Mesendoderm (in vitro differentiated cells): ENCODE data around the gene RAPGEF2.

ENCODE experiments used
- DNase-seq: peaks from one replicate; pipeline ENCODE4 v3.0.0; 2013
- H2AK5ac ChIP-seq: 2 replicates; pipeline ENCODE4 v1.6.1; 2013; ENCODE audit warnings: low read length, inconsistent platforms
- H2BK120ac ChIP-seq: 2 replicates; pipeline ENCODE4 v1.6.1; 2013; ENCODE audit warnings: low read depth, mild to moderate bottlenecking, low read length, moderate library complexity, mixed read lengths
- H2BK15ac ChIP-seq: replicated peaks from 2 replicates; pipeline ENCODE4 v1.6.1; 2013; ENCODE audit warnings: low read depth, mild to moderate bottlenecking, moderate library complexity
- H2BK5ac ChIP-seq: 2 replicates; pipeline ENCODE4 v1.6.1; 2013; ENCODE audit warnings: low read length, inconsistent platforms
- H3K18ac ChIP-seq: 2 replicates; pipeline ENCODE4 v1.6.1; 2013; ENCODE audit warnings: mild to moderate bottlenecking, low read length, mixed read lengths
- H3K23ac ChIP-seq: one replicate; pipeline ENCODE4 v1.6.1; 2013; ENCODE audit warnings: low read length
- H3K27ac ChIP-seq: 2 replicates; pipeline ENCODE4 v1.5.1; 2013; ENCODE audit warnings: low read depth, mild to moderate bottlenecking, inconsistent platforms, low read length, moderate library complexity
- H3K27me3 ChIP-seq: 2 replicates; pipeline ENCODE4 v1.6.1; 2013; ENCODE audit warnings: low read length, control low read depth, mild to moderate bottlenecking, inconsistent platforms; ENCODE audit not compliant: insufficient read depth, poor library complexity
- H3K36me3 ChIP-seq: 2 replicates; pipeline ENCODE4 v1.6.1; 2013; ENCODE audit warnings: low read length, inconsistent platforms; ENCODE audit not compliant: control insufficient read depth, insufficient read depth
- H3K4ac ChIP-seq: one replicate; pipeline ENCODE4 v1.6.1; 2013; ENCODE audit warnings: low read depth, mild to moderate bottlenecking, low read length, moderate library complexity
- H3K4me1 ChIP-seq: 2 replicates; pipeline ENCODE4 v1.6.1; 2013; ENCODE audit warnings: low read depth, low read length, inconsistent platforms; ENCODE audit not compliant: control insufficient read depth
- H3K4me2 ChIP-seq: 2 replicates; pipeline ENCODE4 v1.6.1; 2013; ENCODE audit warnings: low read length
- H3K4me3 ChIP-seq: 2 replicates; pipeline ENCODE4 v1.5.1; 2013; ENCODE audit warnings: mild to moderate bottlenecking, low read length
- H3K56ac ChIP-seq: one replicate; pipeline ENCODE4 v1.6.1; 2013; ENCODE audit warnings: low read length
- H3K79me1 ChIP-seq: 2 replicates; pipeline ENCODE4 v1.6.1; 2013; ENCODE audit warnings: low read length, inconsistent platforms
- H3K79me2 ChIP-seq: 2 replicates; pipeline ENCODE4 v1.6.1; 2013; ENCODE audit warnings: mild to moderate bottlenecking, low read length; ENCODE audit not compliant: control insufficient read depth, insufficient read depth
- H3K9ac ChIP-seq: 2 replicates; pipeline ENCODE4 v1.6.1; 2013; ENCODE audit warnings: low read length, inconsistent platforms
- H4K5ac ChIP-seq: one replicate; pipeline ENCODE4 v1.6.1; 2013; ENCODE audit warnings: low read length
- H4K8ac ChIP-seq: one replicate; pipeline ENCODE4 v1.6.1; 2013; ENCODE audit warnings: low read depth, mild to moderate bottlenecking, control low read depth, low read length, moderate library complexity
- WGBS: extraction: QIAGEN DNeasy Blood & Tissue Kit; methylation state at CpG from one replicate; pipeline ENCODE4 v1.1.7; 2013; ENCODE audit warnings: low lambda C conversion rate, missing lambda C conversion rate; ENCODE audit not compliant: insufficient coverage; ENCODE audit errors: extremely low coverage; 5-methylcytosine and 5-hydroxymethylcytosine counted together

Gene RAPGEF2

GRCh38 chr4:159256037-159256436, 153.2 kb downstream of the RAPGEF2 start:
- Histone ChIP-seq H3K36me3 (no peaks in the 10 kb centered on the region), H2BK5ac (no peak overlapping the region), H3K56ac (no peak overlapping the region), H3K27me3 (no peaks in the 10 kb centered on the region), H2BK15ac (no peak overlapping the region), H3K4ac (no peak overlapping the region), H3K79me2 (no peaks in the 10 kb centered on the region), H2BK120ac (no peak overlapping the region), H4K5ac (no peak overlapping the region), H2AK5ac (no peak overlapping the region), H3K4me3 (no peak overlapping the region), H3K27ac (no peak overlapping the region), H3K9ac (no peak overlapping the region), H3K79me1 (peaks cover 2% of the 10 kb centered on the region), H3K4me1 (no peaks in the 10 kb centered on the region), H3K4me2 (no peak overlapping the region), H3K23ac (no peak overlapping the region), H3K18ac (no peak overlapping the region), H4K8ac (no peak overlapping the region)
- no peak for DNase-seq
- WGBS: no CpG with 5 or more reads among the region's 2 CpGs

- Histone ChIP-seq H3K27me3 (no peaks in the 10 kb centered on the region), H2BK15ac (no peak overlapping the region), H3K4me2 (no peak overlapping the region), H3K56ac (no peak overlapping the region), H3K79me1 (peaks cover 2% of the 10 kb centered on the region), H3K4me3 (no peak overlapping the region), H3K79me2 (no peaks in the 10 kb centered on the region), H3K36me3 (no peaks in the 10 kb centered on the region), H2AK5ac (no peak overlapping the region), H3K9ac (no peak overlapping the region), H4K5ac (no peak overlapping the region), H3K4me1 (no peaks in the 10 kb centered on the region), H2BK120ac (no peak overlapping the region), H3K18ac (no peak overlapping the region), H3K23ac (no peak overlapping the region), H3K4ac (no peak overlapping the region), H3K27ac (no peak overlapping the region), H2BK5ac (no peak overlapping the region), H4K8ac (no peak overlapping the region)
- WGBS: no CpG with 5 or more reads among the region's 4 CpGs
- no peak for DNase-seq
Measured at GRCh38 chr4:159258889-159259560, 156.1 kb downstream of the RAPGEF2 start.

GRCh38 chr4:159264057-159264456, 161.2 kb downstream of the RAPGEF2 start:
- Histone ChIP-seq H3K27ac (no peak overlapping the region), H2AK5ac (no peak overlapping the region), H3K56ac (no peak overlapping the region), H3K4me2 (no peak overlapping the region), H3K79me2 (no peaks in the 10 kb centered on the region), H3K4me3 (no peak overlapping the region), H3K36me3 (no peaks in the 10 kb centered on the region), H3K4ac (no peak overlapping the region), H4K5ac (no peak overlapping the region), H3K23ac (no peak overlapping the region), H3K9ac (no peak overlapping the region), H3K18ac (no peak overlapping the region), H3K4me1 (peaks cover 2% of the 10 kb centered on the region), H2BK120ac (no peak overlapping the region), H2BK15ac (no peak overlapping the region), H4K8ac (no peak overlapping the region), H3K27me3 (no peaks in the 10 kb centered on the region), H2BK5ac (no peak overlapping the region), H3K79me1 (no peaks in the 10 kb centered on the region)
- no peak for DNase-seq
- WGBS: no CpG with 5 or more reads among the region's 3 CpGs

GRCh38 chr4:159266981-159267868, 164.3 kb downstream of the RAPGEF2 start:
- WGBS: no CpG with 5 or more reads among the region's 5 CpGs
- Histone ChIP-seq H3K23ac (no peak overlapping the region), H3K27ac (no peak overlapping the region), H2BK5ac (no peak overlapping the region), H3K4me3 (no peak overlapping the region), H4K8ac (no peak overlapping the region), H3K9ac (no peak overlapping the region), H3K4ac (no peak overlapping the region), H3K27me3 (no peaks in the 10 kb centered on the region), H3K18ac (no peak overlapping the region), H2BK120ac (no peak overlapping the region), H3K79me2 (no peaks in the 10 kb centered on the region), H2AK5ac (no peak overlapping the region), H4K5ac (no peak overlapping the region), H3K36me3 (no peaks in the 10 kb centered on the region), H2BK15ac (no peak overlapping the region), H3K56ac (no peak overlapping the region), H3K4me2 (no peak overlapping the region), H3K79me1 (no peaks in the 10 kb centered on the region), H3K4me1 (peaks cover 2% of the 10 kb centered on the region)
- no peak for DNase-seq

DNA sequence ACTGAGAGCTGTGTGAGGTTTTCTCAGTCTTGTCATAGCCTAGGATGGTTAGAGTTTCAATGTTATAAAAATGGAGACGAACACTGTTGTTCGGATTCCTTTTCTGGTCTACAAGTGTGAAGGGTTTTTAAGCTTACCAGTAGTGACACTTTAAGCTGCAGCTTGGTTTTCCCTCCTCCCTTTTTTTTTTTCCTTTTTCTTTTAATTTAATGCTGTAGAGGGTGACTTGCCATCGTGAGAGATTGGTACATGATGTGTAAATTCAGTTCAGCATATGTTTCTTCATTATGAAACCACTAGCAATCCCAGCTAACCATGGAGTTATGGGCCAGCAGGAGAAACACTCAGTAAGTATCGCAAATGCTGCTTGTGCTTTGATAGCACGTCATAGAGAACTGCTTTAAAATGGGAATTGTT, 165.0 kb downstream of the RAPGEF2 start:
- no peak for DNase-seq
- no peak overlapping the region for H3K4me3 ChIP-seq
- H4K5ac ChIP-seq: no peak overlapping the region
- no peaks in the 10 kb centered on the region for H3K27me3 ChIP-seq
- no peak overlapping the region for H2BK15ac ChIP-seq
- H3K4ac ChIP-seq: no peak overlapping the region
- no peaks in the 10 kb centered on the region for H3K36me3 ChIP-seq
- H3K27ac ChIP-seq: no peak overlapping the region
- H3K4me1 ChIP-seq: peaks cover 2% of the 10 kb centered on the region
- H3K79me2 ChIP-seq: no peaks in the 10 kb centered on the region
- H3K4me2 ChIP-seq: no peak overlapping the region
- no peak overlapping the region for H4K8ac ChIP-seq
- H3K18ac ChIP-seq: no peak overlapping the region
- H2BK120ac ChIP-seq: no peak overlapping the region
- no peak overlapping the region for H2AK5ac ChIP-seq
- no peak overlapping the region for H3K9ac ChIP-seq
- H2BK5ac ChIP-seq: no peak overlapping the region
- no peak overlapping the region for H3K56ac ChIP-seq
- H3K79me1 ChIP-seq: no peaks in the 10 kb centered on the region
- H3K23ac ChIP-seq: no peak overlapping the region
- WGBS: no CpG with 5 or more reads among the region's 5 CpGs
